Prostate gland (tissue), 2 donors: ENCODE measurements around the gene MAMLD1. TPM values are rescaled to one million over a fixed set of nuclear protein-coding genes. Genes with fewer than 3 reads are reported as not detected.

Experiments
- DNase-seq: peaks from one replicate; pipeline ENCODE4 v3.0.0-alpha.2; 2019; ENCODE audit warnings: low spot score
- H3K27ac ChIP-seq, 2 donors: fragments of 200-600 bp; sonication (generic); 2 replicates each; pipeline ENCODE4 v1.5.1; 2017 to 2019
- H3K27me3 ChIP-seq: fragments of 200-600 bp; sonication (generic); replicated peaks from 2 replicates; pipeline ENCODE4 v1.5.1; 2019; ENCODE audit not compliant: insufficient read depth
- H3K36me3 ChIP-seq, 2 donors: fragments of 200-600 bp; sonication (generic); 1 replicate in 1 of 2; 2 replicates in 1 of 2; pipeline versions ENCODE4 v1.5.1 to v1.8.1; 2017 to 2019
- H3K4me1 ChIP-seq: fragments of 200-600 bp; sonication (generic); replicated peaks from 2 replicates; pipeline ENCODE4 v1.5.1; 2019
- H3K4me3 ChIP-seq, 2 donors: fragments of 200-600 bp; sonication (generic); 2 replicates each; pipeline ENCODE4 v1.5.1; 2017 to 2019
- H3K9me3 ChIP-seq: fragments of 200-600 bp; sonication (generic); 2 replicates; pipeline ENCODE4 v1.5.1; 2017
- POLR2A ChIP-seq: fragments of 450-650 bp; IDR thresholded peaks from one replicate; pipeline ENCODE4 v1.6.1; 2016; ENCODE audit warnings: antibody characterized with exemption, mild to moderate bottlenecking
- POLR2AphosphoS5 ChIP-seq: sonication (generic); formaldehyde crosslinking; IDR thresholded peaks from one replicate; pipeline ENCODE4 v1.6.1; 2017; ENCODE audit warnings: antibody characterized with exemption
- WGBS: methylation state at CpG from one replicate; pipeline ENCODE4 v1.1.5; 2018; 5-methylcytosine and 5-hydroxymethylcytosine counted together
- intact Hi-C: fragments of 100-400 bp; cut with DNase I; formaldehyde crosslinking; loops from one replicate; pipeline ENCODE4 v1.14.2; 2022
- total RNA-seq, 2 donors: library from RNA; depleted of rRNA; stranded (reverse); fragments of >200 nt; gene quantifications; one replicate each; pipeline ENCODE4 v1.1.0, GENCODE V29; 2016
- TF ChIP-seq, protein P1 (sequence below), 4 experiments: fragments of 200-600 bp in 2 of 4; fragments of 450-650 bp in 2 of 4; sonication (generic) in 2 of 4; IDR thresholded peaks; 1 replicate in 3 of 4; 2 replicates in 1 of 4; pipeline ENCODE4 v1.5.1; 2016 to 2019; ENCODE audit warnings: antibody characterized with exemption in 4 of 4, mild to moderate bottlenecking in 2 of 4, moderate library complexity in 2 of 4

The MAMLD1 gene
- total RNA-seq, 2 donors from 2014 or later: 2.2 to 51.7 TPM

DNA sequence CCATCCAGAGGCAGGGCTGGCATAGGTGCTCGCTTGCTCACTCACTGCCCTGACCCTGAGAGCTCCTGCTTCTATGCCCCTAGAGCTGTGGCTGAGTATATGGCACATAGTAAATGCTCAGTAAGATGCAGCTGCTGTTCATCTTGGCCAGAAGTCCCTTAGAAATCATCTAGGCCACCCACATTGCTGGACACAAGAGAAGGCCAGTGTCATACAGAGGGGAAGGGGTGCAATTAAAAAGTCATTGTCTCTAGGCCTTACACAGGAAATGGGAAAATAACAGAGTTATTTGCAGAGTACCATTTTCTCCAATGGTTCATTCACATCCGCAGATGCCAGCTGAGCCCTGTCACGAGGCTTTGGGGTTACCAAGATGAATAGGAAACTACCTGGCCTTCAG is 88.8 kb downstream of the MAMLD1 start:
- Histone ChIP-seq H3K27me3 (no peaks in the 10 kb centered on the region), H3K4me1 (no peaks in the 10 kb centered on the region), H3K36me3 (no peaks in the 10 kb centered on the region), H3K4me3 (no peak overlapping the region), H3K27ac (no peak overlapping the region), H3K9me3 (no peaks in the 10 kb centered on the region)
- TF ChIP-seq POLR2A: no peak
- no peak for TF ChIP-seq POLR2AphosphoS5
- WGBS: 100% methylated on average over 3 of the region's 3 CpGs
- intact Hi-C loops: no loop called here
- no peak for DNase-seq

DNA sequence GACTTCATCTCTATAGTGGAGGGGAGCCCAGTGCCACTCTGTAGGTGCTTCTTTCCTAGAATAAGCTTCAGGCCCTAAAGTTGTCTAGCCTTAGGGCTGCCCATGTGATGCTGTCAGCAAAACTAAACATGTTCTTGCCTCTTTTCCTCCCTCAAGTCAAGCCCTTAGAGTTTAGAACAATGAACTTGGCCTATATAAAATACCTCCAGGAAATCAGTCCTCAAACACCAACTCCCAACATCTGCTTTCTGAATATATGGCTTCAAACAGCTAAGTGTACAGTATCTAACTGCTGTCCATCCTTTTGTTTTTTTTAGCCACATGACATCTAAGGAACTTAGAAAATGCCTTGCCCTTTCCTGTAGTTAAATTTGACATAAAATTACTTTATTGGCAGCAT is 91.0 kb downstream of the MAMLD1 start:
- Histone ChIP-seq H3K36me3 (no peaks in the 10 kb centered on the region), H3K27ac (no peak overlapping the region), H3K4me1 (no peaks in the 10 kb centered on the region), H3K27me3 (no peaks in the 10 kb centered on the region), H3K9me3 (no peaks in the 10 kb centered on the region), H3K4me3 (no peak overlapping the region)
- no peak for DNase-seq
- intact Hi-C loops: no loop called here
- TF ChIP-seq POLR2A: no peak
- TF ChIP-seq, protein P1, sequence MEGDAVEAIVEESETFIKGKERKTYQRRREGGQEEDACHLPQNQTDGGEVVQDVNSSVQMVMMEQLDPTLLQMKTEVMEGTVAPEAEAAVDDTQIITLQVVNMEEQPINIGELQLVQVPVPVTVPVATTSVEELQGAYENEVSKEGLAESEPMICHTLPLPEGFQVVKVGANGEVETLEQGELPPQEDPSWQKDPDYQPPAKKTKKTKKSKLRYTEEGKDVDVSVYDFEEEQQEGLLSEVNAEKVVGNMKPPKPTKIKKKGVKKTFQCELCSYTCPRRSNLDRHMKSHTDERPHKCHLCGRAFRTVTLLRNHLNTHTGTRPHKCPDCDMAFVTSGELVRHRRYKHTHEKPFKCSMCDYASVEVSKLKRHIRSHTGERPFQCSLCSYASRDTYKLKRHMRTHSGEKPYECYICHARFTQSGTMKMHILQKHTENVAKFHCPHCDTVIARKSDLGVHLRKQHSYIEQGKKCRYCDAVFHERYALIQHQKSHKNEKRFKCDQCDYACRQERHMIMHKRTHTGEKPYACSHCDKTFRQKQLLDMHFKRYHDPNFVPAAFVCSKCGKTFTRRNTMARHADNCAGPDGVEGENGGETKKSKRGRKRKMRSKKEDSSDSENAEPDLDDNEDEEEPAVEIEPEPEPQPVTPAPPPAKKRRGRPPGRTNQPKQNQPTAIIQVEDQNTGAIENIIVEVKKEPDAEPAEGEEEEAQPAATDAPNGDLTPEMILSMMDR (IDR thresholded peaks at IDR 0.05): no peak
- TF ChIP-seq POLR2AphosphoS5: no peak

DNA sequence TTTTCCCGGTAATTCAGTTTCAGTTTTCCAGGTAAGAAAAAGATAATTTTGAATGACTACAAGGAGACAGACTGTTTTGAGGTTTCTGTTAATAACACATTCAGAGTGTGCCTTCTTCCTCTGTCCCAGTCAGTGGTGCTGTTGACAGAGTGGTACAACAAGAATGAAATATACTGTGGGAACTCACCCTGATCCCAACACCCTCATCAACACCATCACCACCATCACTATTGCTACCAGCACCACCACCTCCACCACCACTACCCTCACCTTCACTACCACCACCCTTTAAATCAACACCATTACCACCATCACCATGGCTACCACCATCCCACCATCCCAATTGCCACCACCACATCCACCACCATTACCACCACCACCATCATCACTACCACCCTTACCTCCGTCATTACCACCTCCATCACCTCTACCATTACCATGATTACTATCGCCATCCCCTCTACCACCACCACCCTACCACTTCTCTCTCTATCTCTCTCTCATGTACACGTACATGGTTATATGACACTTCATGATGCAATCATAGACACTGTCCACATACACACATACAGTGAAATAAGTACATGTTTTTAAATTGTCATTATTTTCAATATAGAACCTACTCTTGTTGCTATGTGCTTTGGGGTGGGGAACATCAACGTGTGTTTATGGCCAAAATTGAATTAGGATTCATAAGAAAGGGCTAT is 91.5 kb downstream of the MAMLD1 start:
- DNase-seq: no peak
- intact Hi-C loops: no loop called here
- Histone ChIP-seq H3K27me3 (no peaks in the 10 kb centered on the region), H3K27ac (no peak overlapping the region), H3K4me1 (no peaks in the 10 kb centered on the region), H3K36me3 (no peaks in the 10 kb centered on the region), H3K4me3 (no peak overlapping the region), H3K9me3 (no peaks in the 10 kb centered on the region)
- TF ChIP-seq POLR2A (no peak), POLR2AphosphoS5 (no peak)
- TF ChIP-seq, protein P1 (IDR thresholded peaks at IDR 0.05): no peak
- WGBS: 70% methylated on average over 5 of the region's 5 CpGs

DNA sequence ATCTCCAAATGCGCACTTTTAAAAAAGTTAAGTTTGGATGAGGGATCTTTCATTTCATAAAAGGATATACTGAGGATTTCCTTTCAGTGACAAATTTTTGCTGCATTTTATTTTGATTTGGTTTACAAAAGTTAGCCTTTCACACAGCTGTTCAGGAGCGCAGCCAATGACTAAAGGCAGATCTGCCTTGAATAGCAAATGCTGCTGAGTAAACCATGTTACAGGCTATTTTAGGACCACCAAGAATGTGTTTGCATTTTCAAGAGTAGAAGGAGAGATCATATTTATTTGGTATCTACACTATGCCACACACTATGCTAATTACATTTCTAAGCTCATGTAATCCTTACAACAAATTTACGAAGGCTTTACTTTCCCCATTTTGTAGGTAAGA is 92.1 kb downstream of the MAMLD1 start:
- WGBS: 96% methylated on average over 3 of the region's 3 CpGs
- no peak for DNase-seq

DNA sequence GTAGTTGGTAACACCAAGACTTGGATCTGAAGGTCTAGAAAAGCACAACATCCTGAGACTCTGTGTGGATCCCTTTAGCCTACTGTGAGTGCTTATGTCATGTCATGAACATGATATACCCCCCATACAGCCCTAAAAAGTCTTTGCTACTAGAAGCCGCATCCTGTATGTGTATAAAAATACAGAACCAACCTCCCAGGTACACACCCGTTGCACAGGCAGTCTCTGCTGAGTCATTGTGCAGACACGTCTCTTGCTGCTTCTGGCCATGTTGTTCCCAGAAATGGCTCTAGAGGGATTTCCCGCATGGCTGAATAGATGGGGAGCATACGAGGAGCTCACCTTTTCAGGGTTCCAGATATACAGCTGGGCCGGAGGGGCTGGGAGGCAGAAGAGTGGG is 93.3 kb downstream of the MAMLD1 start:
- Histone ChIP-seq H3K36me3 (no peaks in the 10 kb centered on the region), H3K4me3 (no peak overlapping the region), H3K27me3 (no peaks in the 10 kb centered on the region), H3K27ac (no peak overlapping the region), H3K4me1 (no peaks in the 10 kb centered on the region), H3K9me3 (no peaks in the 10 kb centered on the region)
- DNase-seq: no peak
- TF ChIP-seq, protein P1 (IDR thresholded peaks at IDR 0.05): no peak
- TF ChIP-seq POLR2AphosphoS5 (no peak), POLR2A (no peak)
- intact Hi-C loops: no loop called here
- 87% methylated on average over 6 of the region's 6 CpGs for WGBS

More for the DNA sequence above, 92.1 kb downstream of the MAMLD1 start:
- no peaks in the 10 kb centered on the region for H3K27me3 ChIP-seq
- no peak for TF ChIP-seq POLR2A
- no peak for TF ChIP-seq POLR2AphosphoS5
- TF ChIP-seq, protein P1 (IDR thresholded peaks at IDR 0.05): no peak
- no peak overlapping the region for H3K4me3 ChIP-seq
- intact Hi-C loops: no loop called here
- H3K9me3 ChIP-seq: no peaks in the 10 kb centered on the region
- no peaks in the 10 kb centered on the region for H3K36me3 ChIP-seq
- no peak overlapping the region for H3K27ac ChIP-seq
- no peaks in the 10 kb centered on the region for H3K4me1 ChIP-seq
